HG03457 (cell line): ENCODE results near the gene CLEC4F.

Source experiments
- ATAC-seq: cut with Tn5 transposase; IDR thresholded peaks from one replicate; pipeline ENCODE4 v1.9.1; 2021; ENCODE audit warnings: moderate number of reproducible peaks; ENCODE audit not compliant: unreplicated experiment

Gene CLEC4F

DNA sequence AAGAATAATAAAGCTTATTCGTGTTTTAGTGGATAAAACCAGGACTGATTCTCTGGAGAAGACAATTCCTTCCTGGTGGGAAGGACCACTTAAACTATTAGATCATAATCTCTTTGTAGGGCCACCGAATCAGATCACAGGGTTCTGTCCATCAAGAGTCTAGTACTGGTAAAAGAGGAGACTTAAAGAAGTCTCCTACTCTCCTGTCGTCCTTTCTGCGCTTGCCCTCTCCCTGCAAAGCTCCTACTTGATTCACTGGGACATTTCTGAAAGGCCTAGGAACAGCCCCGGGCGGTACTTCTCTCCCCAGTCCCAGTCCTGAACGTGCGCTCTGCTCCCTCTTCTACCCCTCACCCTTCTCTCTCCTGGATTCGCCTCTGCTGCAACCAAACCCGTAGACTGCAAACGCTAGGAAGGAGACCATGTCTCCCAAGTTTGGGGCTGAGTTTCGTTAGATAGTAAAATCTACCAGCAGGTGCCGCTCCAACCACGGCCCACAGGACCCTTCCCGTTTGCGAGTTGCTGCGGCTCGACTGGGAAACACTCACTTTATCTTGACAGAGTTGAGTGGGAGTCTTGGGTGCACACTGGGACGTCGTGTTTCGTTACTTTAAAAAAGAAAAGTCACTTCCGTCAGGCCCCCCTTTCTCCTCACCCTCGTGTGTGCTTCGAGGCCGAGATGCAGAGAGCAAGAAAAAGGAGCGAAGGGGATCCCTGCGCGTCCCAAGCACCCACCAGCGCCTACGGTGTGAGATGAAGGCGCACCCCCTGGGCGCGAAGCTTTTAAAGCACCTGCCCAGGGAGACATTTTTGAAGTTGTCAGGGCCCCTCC, 30.9 kb downstream of the CLEC4F start:
- ATAC-seq: no peak

- no peak for ATAC-seq
Measured at GRCh38 chr2:70785137-70785911, 35.1 kb downstream of the CLEC4F start.

GRCh38 chr2:70784320-70784719, 36.1 kb downstream of the CLEC4F start:
- ATAC-seq: no peak

- no peak for ATAC-seq
Measured at GRCh38 chr2:70779911-70780545, 40.4 kb downstream of the CLEC4F start.

- ATAC-seq: no peak
Measured at GRCh38 chr2:70779491-70779890, 40.9 kb downstream of the CLEC4F start.

DNA sequence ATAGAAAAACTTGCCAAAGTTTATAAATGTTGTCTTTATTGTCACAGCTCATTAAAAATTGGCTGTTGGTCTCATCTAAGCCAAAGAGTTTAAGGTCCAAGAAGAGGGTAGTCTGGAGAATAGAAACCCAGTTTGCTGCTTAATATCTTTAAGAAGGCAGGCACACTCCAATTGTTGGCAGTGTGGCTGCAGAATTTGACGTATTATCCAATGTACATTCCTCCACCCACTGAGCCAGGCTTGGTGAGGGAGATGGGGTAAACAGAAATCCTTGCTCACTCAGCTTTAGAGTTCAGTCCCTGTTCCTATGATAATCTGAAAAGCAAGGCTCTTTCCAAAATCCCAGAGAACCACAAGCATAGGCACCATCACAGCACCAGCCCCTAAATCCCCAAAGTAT, 41.7 kb downstream of the CLEC4F start:
- ATAC-seq: no peak

- ATAC-seq: no peak
Measured at GRCh38 chr2:70777450-70777849, 42.9 kb downstream of the CLEC4F start.

DNA sequence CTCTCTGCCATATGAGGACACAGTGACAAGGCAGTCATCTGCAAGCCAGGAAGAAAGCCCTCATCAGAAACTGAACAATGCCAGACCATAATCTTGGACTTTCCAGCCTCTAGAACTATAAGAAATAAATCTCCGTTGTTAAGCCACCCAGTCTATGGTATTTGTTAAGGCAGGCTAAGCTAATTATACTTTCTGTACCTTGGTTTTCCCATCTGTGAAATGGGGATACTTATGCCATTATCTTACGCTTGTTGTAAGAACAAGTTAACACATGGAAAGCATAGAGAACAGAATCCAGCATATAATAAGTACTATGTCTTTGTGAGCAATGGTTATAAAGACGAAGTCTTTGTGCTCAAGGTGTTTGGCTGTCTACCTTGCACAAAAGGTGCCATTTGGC, 44.1 kb downstream of the CLEC4F start:
- ATAC-seq: no peak

DNA sequence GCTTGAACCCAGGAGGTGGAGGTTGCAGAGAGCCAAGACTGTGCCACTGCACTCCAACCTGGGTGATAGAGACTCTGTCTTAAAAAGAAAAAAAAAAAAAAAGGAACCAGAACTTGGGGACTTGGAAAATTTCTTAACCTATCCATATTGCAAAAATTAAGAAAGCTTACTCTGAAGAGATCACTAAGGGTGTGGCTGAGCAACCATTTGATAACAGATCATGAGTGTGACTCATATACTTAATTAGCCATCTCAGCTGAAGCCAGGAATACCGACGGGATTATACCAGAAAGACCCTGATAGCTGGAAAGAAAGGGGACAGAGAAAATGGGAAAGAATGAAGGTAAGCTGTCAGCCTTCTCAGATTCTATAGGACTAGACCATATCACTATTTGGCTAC, 45.3 kb downstream of the CLEC4F start:
- no peak for ATAC-seq

DNA sequence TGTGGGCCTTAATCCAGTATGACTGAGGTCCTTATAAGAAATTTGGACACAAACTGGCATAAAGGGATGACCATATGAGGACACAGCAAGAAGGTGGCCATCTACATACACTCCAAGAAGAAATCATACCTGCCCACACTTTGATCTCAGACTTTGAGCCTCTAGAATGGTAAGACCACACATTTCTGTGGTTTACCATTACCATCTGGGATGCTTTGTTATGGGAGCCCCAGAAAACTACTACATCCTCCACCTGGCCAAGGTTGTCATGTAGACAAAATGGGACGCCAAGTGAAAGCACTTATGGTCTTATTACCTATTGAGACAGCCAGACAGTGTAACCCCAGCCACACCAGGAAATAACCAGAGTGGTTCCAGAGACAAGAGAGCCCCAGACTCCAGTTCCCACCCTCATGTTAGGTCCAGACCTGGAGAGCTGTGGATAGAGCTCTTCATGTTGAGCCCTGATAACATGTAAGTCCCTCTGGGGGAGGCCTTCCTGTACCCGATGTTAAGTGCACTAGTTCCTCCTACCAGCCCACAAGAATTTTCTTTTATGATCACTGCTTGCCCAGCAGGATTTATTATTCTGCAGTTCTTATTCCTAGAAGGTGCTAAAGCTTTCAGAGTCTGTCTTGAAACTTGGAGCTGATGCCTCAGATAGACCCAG, 47.8 kb downstream of the CLEC4F start:
- no peak for ATAC-seq

DNA sequence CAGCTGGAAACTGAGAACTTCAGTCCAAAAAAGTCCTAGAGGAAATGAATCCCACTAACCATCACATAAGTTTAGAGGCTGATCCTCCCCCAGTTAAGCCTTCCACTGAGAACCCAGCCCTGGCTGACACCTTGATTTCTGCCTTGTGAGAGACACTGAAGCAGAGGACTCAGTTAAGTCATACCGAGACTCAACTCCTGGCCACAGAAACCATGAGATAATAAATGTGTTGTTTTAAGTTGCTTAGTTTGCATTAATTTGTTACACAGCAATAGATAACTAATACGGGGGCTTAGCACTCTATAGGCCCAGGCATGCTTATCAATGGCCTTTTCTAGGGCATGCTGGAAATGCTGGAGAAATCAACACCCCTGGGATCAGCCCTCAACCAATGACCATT, 49.0 kb downstream of the CLEC4F start:
- peak; percentile 56 for ATAC-seq

GRCh38 chr2:70769450-70769849, 50.9 kb downstream of the CLEC4F start:
- ATAC-seq: no peak

DNA sequence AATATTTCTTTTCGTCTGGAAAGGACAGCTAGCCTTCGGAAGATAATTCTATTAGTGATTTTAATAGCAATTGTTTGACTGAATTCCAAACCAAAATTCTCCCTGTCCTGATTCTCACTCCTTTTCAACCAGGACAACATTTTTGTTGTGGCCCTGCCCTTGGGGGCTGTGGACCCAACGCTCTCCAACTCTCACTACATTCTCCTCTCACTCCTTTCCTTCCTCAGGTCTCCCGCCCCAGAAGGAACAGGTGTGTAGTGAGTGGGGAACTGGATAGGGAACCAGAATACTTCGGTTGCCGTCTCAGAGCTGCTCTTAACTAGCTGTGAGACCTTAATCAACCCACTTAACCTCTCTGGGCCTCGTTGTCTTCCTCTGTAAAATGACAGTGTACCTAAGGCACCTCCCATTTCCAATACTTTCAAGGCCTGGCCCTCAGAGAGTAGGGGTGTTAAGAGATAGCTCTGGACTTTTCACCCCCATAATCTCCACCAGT, 51.8 kb downstream of the CLEC4F start:
- no peak for ATAC-seq

GRCh38 chr2:70767699-70768589, 52.5 kb downstream of the CLEC4F start, which contains the start of gene ADD2:
Gene ADD2, minus strand, starts transcription at chr2:70768200. Its CDS starts 61,792 bp downstream, at chr2:70706408.
- ATAC-seq: no peak

DNA sequence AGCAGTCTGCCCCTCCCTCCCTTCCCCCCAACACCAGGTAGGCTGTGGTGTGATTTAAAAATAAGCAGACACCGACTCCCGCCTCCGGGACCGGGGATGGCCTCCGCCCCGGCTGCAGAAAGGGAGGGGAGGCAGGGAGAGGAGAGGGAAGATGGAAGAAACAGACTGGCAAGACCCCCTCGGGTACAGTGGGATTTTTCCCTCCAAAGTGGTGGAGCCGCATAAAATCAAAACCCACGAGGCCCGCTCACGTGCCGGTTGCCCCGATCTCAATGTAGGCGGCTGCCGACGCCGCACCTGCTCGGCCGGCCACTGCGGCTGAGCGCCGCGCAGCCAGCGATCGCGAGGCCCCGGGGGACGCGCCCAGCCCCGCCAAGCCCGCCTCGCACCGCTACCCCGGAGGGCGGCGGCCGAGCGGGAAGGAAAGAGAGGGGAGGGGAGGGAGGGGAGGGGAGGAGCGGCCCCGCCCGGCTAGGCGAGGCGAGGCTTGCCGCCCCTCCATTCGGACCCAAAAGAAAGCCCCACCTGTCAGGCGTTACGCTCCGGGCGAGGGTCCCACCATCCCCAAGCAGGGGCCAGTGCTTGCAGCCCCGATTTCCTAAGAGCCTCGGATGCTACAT, 53.2 kb downstream of the CLEC4F start:
- ATAC-seq: no peak

GRCh38 chr2:70766357-70767078, 53.9 kb downstream of the CLEC4F start:
- no peak for ATAC-seq

GRCh38 chr2:70765507-70765906, 54.9 kb downstream of the CLEC4F start:
- ATAC-seq: no peak

GRCh38 chr2:70759446-70759845, 61.0 kb downstream of the CLEC4F start:
- no peak for ATAC-seq
